Breast epithelium (tissue), 3 donors: Measurements from ENCODE around the gene FABP2.
"Not testable (repeated sequence)": the region's sequence is repeated elsewhere in the genome, so short reads cannot be mapped to it uniquely, and the experiment has no call there.

Experiments used
- POLR2A ChIP-seq: fragments of 450-650 bp; IDR thresholded peaks from one replicate; pipeline ENCODE4 v1.6.1; 2016; ENCODE audit warnings: antibody characterized with exemption, mild to moderate bottlenecking, moderate library complexity
- POLR2AphosphoS5 ChIP-seq, 3 donors: sonication (generic); formaldehyde crosslinking; IDR thresholded peaks; one replicate each; pipeline ENCODE4 v1.6.1; 2017; ENCODE audit warnings: antibody characterized with exemption in 3 of 3
- TF ChIP-seq, protein P1 (sequence below), 3 donors: fragments of 450-650 bp; IDR thresholded peaks; one replicate each; pipeline ENCODE4 v1.5.1; 2016 to 2017; ENCODE audit warnings: antibody characterized with exemption in 3 of 3, mild to moderate bottlenecking in 3 of 3, moderate library complexity in 3 of 3

DNA sequence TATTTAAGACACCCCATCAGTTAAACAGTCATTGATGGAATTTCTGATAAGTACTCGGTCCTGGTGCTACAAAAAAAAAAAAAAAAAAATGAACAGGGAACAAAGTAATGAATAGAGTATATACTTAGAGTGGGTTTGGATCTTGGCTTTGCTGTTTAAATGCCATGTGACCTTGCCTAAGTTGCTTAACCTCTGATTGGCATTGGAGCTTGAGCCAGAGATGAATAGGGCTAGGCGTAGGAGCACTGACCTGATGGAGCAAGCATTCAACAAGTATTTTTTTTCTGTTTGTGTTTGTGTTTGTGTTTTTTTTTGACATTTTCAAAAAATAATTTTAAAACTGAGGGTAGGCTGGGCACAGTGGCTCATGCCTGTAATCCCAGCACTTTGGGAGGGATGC lies 37.9 kb upstream of the FABP2 start:
- TF ChIP-seq, protein P1, sequence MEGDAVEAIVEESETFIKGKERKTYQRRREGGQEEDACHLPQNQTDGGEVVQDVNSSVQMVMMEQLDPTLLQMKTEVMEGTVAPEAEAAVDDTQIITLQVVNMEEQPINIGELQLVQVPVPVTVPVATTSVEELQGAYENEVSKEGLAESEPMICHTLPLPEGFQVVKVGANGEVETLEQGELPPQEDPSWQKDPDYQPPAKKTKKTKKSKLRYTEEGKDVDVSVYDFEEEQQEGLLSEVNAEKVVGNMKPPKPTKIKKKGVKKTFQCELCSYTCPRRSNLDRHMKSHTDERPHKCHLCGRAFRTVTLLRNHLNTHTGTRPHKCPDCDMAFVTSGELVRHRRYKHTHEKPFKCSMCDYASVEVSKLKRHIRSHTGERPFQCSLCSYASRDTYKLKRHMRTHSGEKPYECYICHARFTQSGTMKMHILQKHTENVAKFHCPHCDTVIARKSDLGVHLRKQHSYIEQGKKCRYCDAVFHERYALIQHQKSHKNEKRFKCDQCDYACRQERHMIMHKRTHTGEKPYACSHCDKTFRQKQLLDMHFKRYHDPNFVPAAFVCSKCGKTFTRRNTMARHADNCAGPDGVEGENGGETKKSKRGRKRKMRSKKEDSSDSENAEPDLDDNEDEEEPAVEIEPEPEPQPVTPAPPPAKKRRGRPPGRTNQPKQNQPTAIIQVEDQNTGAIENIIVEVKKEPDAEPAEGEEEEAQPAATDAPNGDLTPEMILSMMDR (IDR thresholded peaks at IDR 0.05) = not testable (repeated sequence)
- not testable (repeated sequence) for TF ChIP-seq POLR2AphosphoS5 (IDR thresholded peaks at IDR 0.05); POLR2A
